GM23248 (cell line): ENCODE measurements around the gene DHTKD1. TPM values are rescaled to one million over a fixed set of nuclear protein-coding genes. Genes with fewer than 3 reads are reported as not detected.

ENCODE experiments used
- DNase-seq: peaks from one replicate; pipeline ENCODE4 v3.0.0-alpha.2; 2015
- H2AFZ ChIP-seq: fragments of 200-600 bp; sonication (generic); 2 replicates; pipeline ENCODE4 v1.6.1; 2016; ENCODE audit warnings: antibody characterized with exemption
- H3F3A ChIP-seq: fragments of 200-600 bp; sonication (generic); 2 replicates; pipeline ENCODE4 v1.6.1; 2016; ENCODE audit warnings: mild to moderate bottlenecking, antibody characterized with exemption, mixed run types; ENCODE audit not compliant: insufficient read depth
- H3K27ac ChIP-seq: fragments of 200-600 bp; sonication (generic); 2 replicates; pipeline ENCODE4 v1.5.1; 2016; ENCODE audit warnings: mild to moderate bottlenecking
- H3K27me3 ChIP-seq: fragments of 200-600 bp; sonication (generic); replicated peaks from 2 replicates; pipeline ENCODE4 v1.6.1; 2016; ENCODE audit warnings: mild to moderate bottlenecking; ENCODE audit not compliant: insufficient read depth
- H3K36me3 ChIP-seq: fragments of 200-600 bp; sonication (generic); 2 replicates; pipeline ENCODE4 v1.6.1; 2016; ENCODE audit warnings: low read depth, mild to moderate bottlenecking
- H3K4me1 ChIP-seq: fragments of 200-600 bp; sonication (generic); 2 replicates; pipeline ENCODE4 v1.6.1; 2016; ENCODE audit warnings: mild to moderate bottlenecking; ENCODE audit not compliant: insufficient read depth
- H3K4me2 ChIP-seq: fragments of 200-600 bp; sonication (generic); one replicate; pipeline ENCODE4 v1.6.1; 2016; ENCODE audit warnings: mild to moderate bottlenecking; ENCODE audit not compliant: unreplicated experiment
- H3K4me3 ChIP-seq: fragments of 200-600 bp; sonication (generic); 2 replicates; pipeline ENCODE4 v1.5.1; 2016; ENCODE audit warnings: mild to moderate bottlenecking
- H3K79me2 ChIP-seq: fragments of 200-600 bp; sonication (generic); 2 replicates; pipeline ENCODE4 v1.6.1; 2016; ENCODE audit warnings: mild to moderate bottlenecking; ENCODE audit not compliant: insufficient read depth
- H3K9ac ChIP-seq: fragments of 200-600 bp; sonication (generic); 2 replicates; pipeline ENCODE4 v1.6.1; 2016; ENCODE audit warnings: mild to moderate bottlenecking
- H3K9me2 ChIP-seq: fragments of 200-600 bp; sonication (generic); 2 replicates; pipeline ENCODE4 v1.6.1; 2016; ENCODE audit warnings: mixed run types, mild to moderate bottlenecking, moderate library complexity; ENCODE audit not compliant: insufficient read depth
- H3K9me3 ChIP-seq: fragments of 200-600 bp; sonication (generic); one replicate; pipeline ENCODE4 v1.6.1; 2017; ENCODE audit warnings: low read depth
- H4K20me1 ChIP-seq: fragments of 200-600 bp; sonication (generic); 2 replicates; pipeline ENCODE4 v1.6.0; 2016; ENCODE audit not compliant: insufficient read depth
- EZH2 ChIP-seq: fragments of 200-600 bp; sonication (generic); IDR thresholded peaks from 2 replicates; pipeline ENCODE4 v1.6.1; 2018; ENCODE audit warnings: antibody characterized with exemption, mild to moderate bottlenecking; ENCODE audit not compliant: insufficient read depth, poor library complexity, severe bottlenecking
- EZH2phosphoT487 ChIP-seq: fragments of 200-600 bp; sonication (generic); IDR thresholded peaks from 2 replicates; pipeline ENCODE4 v1.6.1; 2018; ENCODE audit warnings: antibody characterized with exemption, moderate library complexity, mild to moderate bottlenecking, low read depth; ENCODE audit not compliant: insufficient read depth
- WGBS, 2 experiments: methylation state at CpG; one replicate each; pipeline ENCODE4 v1.1.6; 2015 to 2017; ENCODE audit warnings: low lambda C conversion rate in 2 of 2, low coverage in 1 of 2; ENCODE audit errors: missing lambda C conversion rate in 2 of 2; 5-methylcytosine and 5-hydroxymethylcytosine counted together
- in situ Hi-C: fragments of 300-500 bp; cut with MboI; formaldehyde crosslinking; loops from 2 replicates; pipeline ENCODE4 v1.15.0; 2020
- polyA plus RNA-seq: library from polyadenylated mRNA; unstranded; fragments of >200 nt; fragmentation: Nextera tagmentation; extraction: Ambion mirVana; gene quantifications from 2 replicates; pipeline ENCODE4 v1.2.1, GENCODE V29; 2016
- total RNA-seq: library from RNA; depleted of rRNA; stranded (reverse); fragments of >200 nt; shearing (Covaris generic); gene quantifications from 2 replicates; pipeline ENCODE4 v1.2.3, GENCODE V29; 2014; rRNA removed

DHTKD1 gene, protein sequence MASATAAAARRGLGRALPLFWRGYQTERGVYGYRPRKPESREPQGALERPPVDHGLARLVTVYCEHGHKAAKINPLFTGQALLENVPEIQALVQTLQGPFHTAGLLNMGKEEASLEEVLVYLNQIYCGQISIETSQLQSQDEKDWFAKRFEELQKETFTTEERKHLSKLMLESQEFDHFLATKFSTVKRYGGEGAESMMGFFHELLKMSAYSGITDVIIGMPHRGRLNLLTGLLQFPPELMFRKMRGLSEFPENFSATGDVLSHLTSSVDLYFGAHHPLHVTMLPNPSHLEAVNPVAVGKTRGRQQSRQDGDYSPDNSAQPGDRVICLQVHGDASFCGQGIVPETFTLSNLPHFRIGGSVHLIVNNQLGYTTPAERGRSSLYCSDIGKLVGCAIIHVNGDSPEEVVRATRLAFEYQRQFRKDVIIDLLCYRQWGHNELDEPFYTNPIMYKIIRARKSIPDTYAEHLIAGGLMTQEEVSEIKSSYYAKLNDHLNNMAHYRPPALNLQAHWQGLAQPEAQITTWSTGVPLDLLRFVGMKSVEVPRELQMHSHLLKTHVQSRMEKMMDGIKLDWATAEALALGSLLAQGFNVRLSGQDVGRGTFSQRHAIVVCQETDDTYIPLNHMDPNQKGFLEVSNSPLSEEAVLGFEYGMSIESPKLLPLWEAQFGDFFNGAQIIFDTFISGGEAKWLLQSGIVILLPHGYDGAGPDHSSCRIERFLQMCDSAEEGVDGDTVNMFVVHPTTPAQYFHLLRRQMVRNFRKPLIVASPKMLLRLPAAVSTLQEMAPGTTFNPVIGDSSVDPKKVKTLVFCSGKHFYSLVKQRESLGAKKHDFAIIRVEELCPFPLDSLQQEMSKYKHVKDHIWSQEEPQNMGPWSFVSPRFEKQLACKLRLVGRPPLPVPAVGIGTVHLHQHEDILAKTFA
- 8.2 and 9.2 TPM in 2 replicates for total RNA-seq
- polyA plus RNA-seq, result 6.4 and 6.8 TPM in 2 replicates

DNA sequence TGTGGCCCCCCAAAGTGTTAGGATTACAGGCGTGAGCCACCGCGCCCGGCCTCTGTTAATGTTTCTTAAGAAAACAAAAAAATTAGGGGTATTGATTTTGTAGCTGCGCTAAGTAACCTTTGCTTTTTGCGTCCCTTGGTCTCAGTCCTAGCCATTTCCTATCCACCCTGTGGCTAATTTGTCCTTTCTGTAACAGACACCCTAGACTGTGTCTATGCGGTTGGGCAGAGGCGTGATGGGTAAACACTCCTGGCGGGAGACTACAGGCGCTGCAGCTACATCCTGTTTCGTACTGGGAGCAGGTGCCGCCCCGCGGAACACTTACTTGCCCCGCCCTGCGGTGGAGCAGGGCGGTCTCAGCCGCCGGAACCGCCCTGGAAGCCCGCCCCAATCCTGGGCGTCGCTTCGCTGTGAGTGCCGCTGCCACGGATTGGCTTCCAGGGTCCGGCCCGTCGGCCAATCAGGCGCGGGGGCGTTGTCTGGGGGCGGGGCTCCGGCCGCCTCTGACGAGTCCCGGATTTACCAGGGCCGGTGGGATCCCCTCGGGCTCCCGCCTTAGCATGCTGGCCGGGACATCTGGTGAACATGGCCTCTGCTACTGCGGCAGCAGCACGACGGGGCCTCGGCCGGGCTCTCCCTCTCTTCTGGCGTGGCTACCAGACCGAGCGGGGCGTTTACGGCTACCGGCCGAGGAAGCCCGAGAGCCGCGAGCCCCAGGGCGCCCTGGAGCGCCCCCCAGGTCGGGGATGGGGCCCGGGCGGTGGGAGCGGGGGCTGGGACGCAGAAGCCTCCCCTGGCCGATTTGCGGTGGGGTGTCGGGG is at the start of gene DHTKD1:
Gene DHTKD1 (plus strand): TSS at position 506 of the 821 bp plus-strand sequence. CDS start 80 bp downstream, at position 586.
- H3K27ac ChIP-seq, result peak within 1 kb of the TSS; percentile 67
- peaks cover 29% of the 10 kb centered on the region for H3K79me2 ChIP-seq
- no peaks in the 10 kb centered on the region for H3K36me3 ChIP-seq
- TF ChIP-seq EZH2phosphoT487 (no peak), EZH2 (no peak)
- peaks cover 12% of the 10 kb centered on the region for H3K4me1 ChIP-seq
- H3K9me3 ChIP-seq, result no peaks in the 10 kb centered on the region
- peak within 1 kb of the TSS; percentile 83 for H3K4me3 ChIP-seq
- peaks cover 15% of the 10 kb centered on the region; the same call in 1 of the 2 replicates for H3F3A ChIP-seq
- peak; percentile 99 for DNase-seq
- H4K20me1 ChIP-seq, result no peaks in the 10 kb centered on the region
- H3K9me2 ChIP-seq, result no peaks in the 10 kb centered on the region
- WGBS, 2 experiments, result 6 to 9% methylated on average over 43 of the region's 66 CpGs
- in situ Hi-C loops, result no loop called here
- H3K4me2 ChIP-seq, result peak within 1 kb of the TSS; percentile 70
- peak within 1 kb of the TSS; percentile 89 for H3K9ac ChIP-seq
- no peaks in the 10 kb centered on the region for H3K27me3 ChIP-seq
- peak within 1 kb of the TSS; percentile 93 for H2AFZ ChIP-seq

DNA sequence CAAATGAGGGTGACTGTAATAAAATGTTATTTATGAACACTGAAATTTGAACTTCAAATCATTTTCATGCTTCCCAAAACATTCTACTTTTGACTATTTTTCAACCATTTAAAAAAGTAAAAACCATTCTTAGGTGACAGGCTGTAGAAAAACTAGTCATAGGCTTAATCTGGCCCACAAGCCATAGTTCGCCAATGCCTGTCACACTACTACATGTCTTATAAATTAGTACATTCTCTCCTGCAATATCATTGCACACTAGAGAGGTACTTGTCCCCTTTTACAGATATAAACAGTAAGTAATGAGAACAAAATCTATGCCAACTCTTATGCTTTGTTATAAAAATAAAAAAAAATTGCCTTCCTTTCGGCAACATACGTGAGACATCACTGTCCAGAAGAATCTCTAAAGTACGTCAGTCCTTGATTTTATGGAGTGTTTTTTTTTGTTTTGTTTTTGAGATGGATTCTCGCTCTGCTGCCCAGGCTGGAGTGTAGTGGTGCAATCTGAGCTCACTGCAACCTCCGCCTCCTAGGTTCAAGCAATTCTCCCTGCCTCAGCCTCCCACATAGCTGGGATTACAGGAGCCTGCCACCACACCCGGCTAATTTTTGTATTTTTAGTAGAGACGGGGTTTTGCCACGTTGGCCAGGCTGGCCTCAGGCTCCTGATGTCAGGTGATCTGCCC is 49.3 kb upstream of the DHTKD1 start:
- 90% methylated on average over 9 of the region's 9 CpGs for WGBS, 2 experiments
- H3K4me2 ChIP-seq, result no peak overlapping the region
- H3K27ac ChIP-seq, result 0 out of 2 replicates have a peak overlapping the region, but pooled peaks have one; percentile 2
- TF ChIP-seq EZH2phosphoT487 (no peak), EZH2 (no peak)
- H3F3A ChIP-seq, result peaks cover 6% of the 10 kb centered on the region; the same call in 1 of the 2 replicates
- no peak overlapping the region for H3K9ac ChIP-seq
- H2AFZ ChIP-seq, result no peak overlapping the region
- in situ Hi-C loops, result no loop called here
- H3K36me3 ChIP-seq, result 0 out of 2 replicates have a peak, but pooled peaks cover 5% of the 10 kb centered on the region
- peaks cover 100% of the 10 kb centered on the region for H3K79me2 ChIP-seq
- H3K9me2 ChIP-seq, result no peaks in the 10 kb centered on the region
- no peaks in the 10 kb centered on the region for H4K20me1 ChIP-seq
- peak; percentile 10 for DNase-seq
- H3K4me3 ChIP-seq, result no peak overlapping the region
- no peaks in the 10 kb centered on the region for H3K27me3 ChIP-seq
- no peaks in the 10 kb centered on the region for H3K9me3 ChIP-seq
- peaks cover 15% of the 10 kb centered on the region for H3K4me1 ChIP-seq

DNA sequence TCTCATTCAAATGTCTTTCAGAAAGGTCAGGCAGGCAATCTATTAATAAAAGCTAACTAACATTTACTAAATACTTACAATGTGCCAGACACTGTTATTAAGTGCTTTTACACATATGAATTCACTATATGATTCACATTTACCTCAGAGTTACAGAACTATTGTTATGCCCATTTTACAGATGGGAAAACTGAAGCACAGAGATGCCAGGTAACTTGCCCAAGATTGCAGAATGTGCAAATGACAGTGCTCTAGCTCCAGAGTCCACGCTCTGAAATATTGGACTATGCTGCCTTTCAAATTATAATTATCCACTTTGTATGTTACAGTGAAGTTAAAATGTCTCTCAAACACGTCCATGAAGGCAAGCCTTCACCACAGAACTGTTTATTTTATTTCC is 48.2 kb upstream of the DHTKD1 start:
- H3K27me3 ChIP-seq, result no peaks in the 10 kb centered on the region
- peaks cover 15% of the 10 kb centered on the region for H3K4me1 ChIP-seq
- peaks cover 100% of the 10 kb centered on the region for H3K79me2 ChIP-seq
- in situ Hi-C loops, result no loop called here
- H3F3A ChIP-seq, result peaks cover 6% of the 10 kb centered on the region; the same call in 1 of the 2 replicates
- H3K9me2 ChIP-seq, result no peaks in the 10 kb centered on the region
- H3K9ac ChIP-seq, result no peak overlapping the region
- 100% methylated on average over 2 of the region's 2 CpGs for WGBS, 2 experiments
- H3K4me3 ChIP-seq, result no peak overlapping the region
- H3K27ac ChIP-seq, result no peak overlapping the region
- H3K4me2 ChIP-seq, result no peak overlapping the region
- no peaks in the 10 kb centered on the region for H4K20me1 ChIP-seq
- no peaks in the 10 kb centered on the region for H3K9me3 ChIP-seq
- H3K36me3 ChIP-seq, result 0 out of 2 replicates have a peak, but pooled peaks cover 5% of the 10 kb centered on the region
- no peak for DNase-seq
- H2AFZ ChIP-seq, result no peak overlapping the region
- no peak for TF ChIP-seq EZH2phosphoT487
- TF ChIP-seq EZH2, result no peak
